ENCODE data around the gene PHKB.

PHKB gene

GRCh38 chr16:47695756-47696155 is 234.6 kb downstream of the PHKB start:
- H3K4me3 ChIP-seq (ENCODE audit: low read depth, low read length), result no peak overlapping the region
- TF ChIP-seq CTCF (IDR thresholded peaks at IDR 0.05; ENCODE audit: low read depth, low read length), result no peak

- H3K4me3 ChIP-seq (ENCODE audit: low read depth, low read length), result no peak overlapping the region
Measured at GRCh38 chr16:47697826-47698225, 236.7 kb downstream of the PHKB start.

GRCh38 chr16:47699106-47699505 is 238.0 kb downstream of the PHKB start:
- H3K4me3 ChIP-seq (ENCODE audit: low read depth, low read length), result no peak overlapping the region
- no peak for TF ChIP-seq CTCF (IDR thresholded peaks at IDR 0.05; ENCODE audit: low read depth, low read length)

More at GRCh38 chr16:47697826-47698225, 236.7 kb downstream of the PHKB start:
- TF ChIP-seq CTCF (IDR thresholded peaks at IDR 0.05; ENCODE audit: low read depth, low read length), result no peak

- no peak for TF ChIP-seq CTCF (IDR thresholded peaks at IDR 0.05; ENCODE audit: low read depth, low read length)
- no peak overlapping the region for H3K4me3 ChIP-seq (ENCODE audit: low read depth, low read length)
Measured at GRCh38 chr16:47700857-47701587, 239.9 kb downstream of the PHKB start.

- TF ChIP-seq CTCF (IDR thresholded peaks at IDR 0.05; ENCODE audit: low read depth, low read length), result no peak
- H3K4me3 ChIP-seq (ENCODE audit: low read depth, low read length), result no peak overlapping the region
Measured at GRCh38 chr16:47705266-47705665, 244.1 kb downstream of the PHKB start.

- H3K4me3 ChIP-seq (ENCODE audit: low read depth, low read length), result no peak overlapping the region
- no peak for TF ChIP-seq CTCF (IDR thresholded peaks at IDR 0.05; ENCODE audit: low read depth, low read length)
Measured at GRCh38 chr16:47711809-47712208, 250.7 kb downstream of the PHKB start.

GRCh38 chr16:47712276-47713224 is 251.4 kb downstream of the PHKB start:
- no peak overlapping the region for H3K4me3 ChIP-seq (ENCODE audit: low read depth, low read length)
- TF ChIP-seq CTCF (IDR thresholded peaks at IDR 0.05; ENCODE audit: low read depth, low read length), result no peak
